Measurements from ENCODE around the gene LRRC10B.
"Not testable (repeated sequence)": the region's sequence is repeated elsewhere in the genome, so short reads cannot be mapped to it uniquely, and the experiment has no call there.

Gene LRRC10B

DNA sequence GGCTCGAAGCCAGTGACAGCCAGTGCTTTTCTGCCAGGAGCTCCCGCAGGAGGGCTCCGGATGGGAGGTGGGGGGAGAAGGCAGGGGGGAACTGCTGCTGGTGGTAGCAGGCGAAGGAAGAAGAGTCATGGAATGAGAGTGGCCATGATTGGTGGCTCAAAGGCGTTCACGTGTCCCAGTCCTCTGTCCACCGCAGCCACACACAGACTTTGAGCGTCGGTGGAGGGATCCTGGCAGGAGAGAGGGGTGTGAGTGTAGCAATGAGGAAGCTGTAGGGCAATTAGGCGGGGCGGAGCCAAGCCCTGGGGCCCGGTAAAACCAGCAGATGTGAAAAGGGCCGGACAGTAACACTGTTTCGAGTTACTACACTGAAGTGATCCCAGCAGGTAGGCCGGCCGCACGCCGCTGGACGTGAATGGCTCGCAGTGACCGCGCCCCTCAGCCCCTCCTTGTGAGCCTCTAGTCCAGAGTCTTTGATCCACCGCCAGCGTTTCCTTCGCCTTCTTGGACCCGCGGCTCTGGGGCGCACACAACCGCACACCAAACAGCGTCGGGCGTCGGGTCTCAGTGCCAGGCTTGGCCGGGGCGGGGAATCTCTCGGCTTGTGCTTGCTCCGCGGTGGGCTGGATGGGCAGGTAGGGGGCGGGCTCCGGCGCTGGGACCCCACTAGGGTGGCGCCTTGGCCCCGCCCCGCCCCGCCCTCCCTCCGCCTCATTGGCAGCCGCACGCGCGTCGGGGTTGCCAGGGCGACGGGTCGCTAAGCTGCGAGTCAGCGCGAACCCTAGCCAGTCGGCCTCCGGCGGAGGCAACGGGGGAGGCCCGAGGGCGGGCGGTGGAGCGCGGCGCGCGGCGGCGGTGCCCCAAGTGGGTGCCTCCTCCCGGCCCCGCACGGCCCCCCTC is at the start of gene LRRC10B:
LRRC10B (plus strand) TSS at position 788 of the 900 bp plus-strand sequence. CDS start 250 bp downstream, outside the sequence.
- peaks cover 0 to 16% of the 10 kb centered on the region in 2 donors for H3K4me1 ChIP-seq (ENCODE audit: control insufficient read depth in 1 of 2, insufficient read depth in 2 of 2, low read length in 2 of 2)
- H3K4me3 ChIP-seq (ENCODE audit: low read depth in 1 of 2, low read length in 2 of 2) = peak within 1 kb of the TSS; percentile 7 to 50
- H3K36me3 ChIP-seq (ENCODE audit: control insufficient read depth in 1 of 2, insufficient read depth in 2 of 2, low read length in 2 of 2) = no peaks in the 10 kb centered on the region
- H3K9me3 ChIP-seq (ENCODE audit: control insufficient read depth in 1 of 2, low read length in 2 of 2) = no peaks in the 10 kb centered on the region
- H3K27me3 ChIP-seq (ENCODE audit: low read depth, low read length) = peaks cover 22% of the 10 kb centered on the region
- H3K27ac ChIP-seq (ENCODE audit: low read length) = no peak within 1 kb of the TSS

DNA sequence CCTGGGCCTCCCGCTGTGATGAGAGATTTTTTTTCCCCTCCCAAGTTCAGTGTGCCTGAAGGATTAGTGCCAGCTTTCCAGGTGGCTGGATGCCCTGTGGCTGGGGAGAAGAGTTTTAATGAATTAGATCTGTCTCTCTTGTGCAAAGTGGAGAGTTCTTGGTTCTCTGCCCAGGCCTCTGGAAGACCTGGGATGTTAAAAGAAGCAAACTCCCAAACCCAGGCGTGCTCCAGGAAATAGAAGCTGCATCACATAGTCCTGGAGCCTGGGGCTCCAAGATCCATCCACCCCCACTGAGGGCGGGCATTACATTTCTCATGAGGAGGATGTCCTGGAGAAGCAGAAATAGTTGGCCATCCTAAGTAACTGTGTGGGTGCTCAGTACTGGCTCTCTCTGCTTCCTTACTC is 48.1 kb upstream of the LRRC10B start:
- Histone ChIP-seq H3K36me3 (ENCODE audit: control insufficient read depth in 1 of 2, insufficient read depth in 2 of 2, low read length in 2 of 2) (peaks cover 0 to 3% of the 10 kb centered on the region in 2 donors), H3K9me3 (ENCODE audit: control insufficient read depth in 1 of 2, low read length in 2 of 2) (no peaks in the 10 kb centered on the region), H3K4me1 (ENCODE audit: control insufficient read depth in 1 of 2, insufficient read depth in 2 of 2, low read length in 2 of 2) (peaks cover 0 to 19% of the 10 kb centered on the region in 2 donors), H3K4me3 (ENCODE audit: low read depth in 1 of 2, low read length in 2 of 2) (no peak overlapping the region), H3K27me3 (ENCODE audit: low read depth, low read length) (no peaks in the 10 kb centered on the region), H3K27ac (ENCODE audit: low read length) (peak overlapping the region; percentile 24)

DNA sequence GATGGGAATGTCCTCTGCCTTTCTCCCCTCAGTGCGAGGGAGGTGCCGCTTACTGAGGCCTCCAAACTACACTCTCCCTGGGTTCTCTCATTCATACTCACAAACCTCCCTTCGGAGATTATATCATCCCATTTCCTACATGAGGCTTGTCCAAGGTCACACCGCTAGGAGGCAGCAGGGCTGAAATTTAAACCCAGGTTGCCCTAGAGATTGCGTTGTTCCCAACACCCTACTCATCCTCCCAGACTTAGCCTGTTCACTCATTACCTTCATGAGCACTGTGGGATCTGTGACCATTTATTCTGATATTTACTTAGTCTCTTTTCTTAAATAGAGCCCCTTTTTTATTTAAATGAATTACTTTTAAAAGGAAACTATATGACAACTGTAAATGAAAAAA is 47.6 kb upstream of the LRRC10B start:
- Histone ChIP-seq H3K9me3 (ENCODE audit: control insufficient read depth in 1 of 2, low read length in 2 of 2) (no peaks in the 10 kb centered on the region), H3K36me3 (ENCODE audit: control insufficient read depth in 1 of 2, insufficient read depth in 2 of 2, low read length in 2 of 2) (peaks cover 0 to 3% of the 10 kb centered on the region in 2 donors), H3K27ac (ENCODE audit: low read length) (peak overlapping the region; percentile 24), H3K27me3 (ENCODE audit: low read depth, low read length) (no peaks in the 10 kb centered on the region), H3K4me1 (ENCODE audit: control insufficient read depth in 1 of 2, insufficient read depth in 2 of 2, low read length in 2 of 2) (peaks cover 0 to 19% of the 10 kb centered on the region in 2 donors), H3K4me3 (ENCODE audit: low read depth in 1 of 2, low read length in 2 of 2) (no peak overlapping the region)

DNA sequence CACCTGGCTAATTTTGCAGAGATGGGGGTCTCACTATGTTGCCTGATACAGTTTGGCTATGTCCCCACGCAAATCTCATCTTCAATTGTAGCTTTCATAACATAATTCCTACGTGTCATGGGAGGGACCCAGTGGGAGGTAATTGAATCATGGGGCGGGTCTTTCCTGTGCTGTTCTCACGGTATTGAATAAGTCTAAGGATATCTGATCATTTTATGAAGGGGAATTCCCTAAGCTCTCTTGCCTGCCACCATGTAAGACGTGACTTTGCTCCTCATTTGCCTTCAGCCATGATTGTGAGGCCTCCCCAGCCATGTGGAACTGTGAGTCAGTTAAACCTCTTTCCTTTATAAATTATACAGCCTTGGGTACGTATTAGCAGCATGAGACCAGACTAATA is 40.9 kb upstream of the LRRC10B start:
- not testable (repeated sequence) for H3K27ac ChIP-seq (ENCODE audit: low read length); H3K27me3 ChIP-seq (ENCODE audit: low read depth, low read length); H3K4me1 ChIP-seq (ENCODE audit: control insufficient read depth in 1 of 2, insufficient read depth in 2 of 2, low read length in 2 of 2); H3K9me3 ChIP-seq (ENCODE audit: control insufficient read depth in 1 of 2, low read length in 2 of 2); H3K4me3 ChIP-seq (ENCODE audit: low read depth in 1 of 2, low read length in 2 of 2)
- peaks cover 4 to 12% of the 10 kb centered on the region in 2 donors for H3K36me3 ChIP-seq (ENCODE audit: control insufficient read depth in 1 of 2, insufficient read depth in 2 of 2, low read length in 2 of 2)

DNA sequence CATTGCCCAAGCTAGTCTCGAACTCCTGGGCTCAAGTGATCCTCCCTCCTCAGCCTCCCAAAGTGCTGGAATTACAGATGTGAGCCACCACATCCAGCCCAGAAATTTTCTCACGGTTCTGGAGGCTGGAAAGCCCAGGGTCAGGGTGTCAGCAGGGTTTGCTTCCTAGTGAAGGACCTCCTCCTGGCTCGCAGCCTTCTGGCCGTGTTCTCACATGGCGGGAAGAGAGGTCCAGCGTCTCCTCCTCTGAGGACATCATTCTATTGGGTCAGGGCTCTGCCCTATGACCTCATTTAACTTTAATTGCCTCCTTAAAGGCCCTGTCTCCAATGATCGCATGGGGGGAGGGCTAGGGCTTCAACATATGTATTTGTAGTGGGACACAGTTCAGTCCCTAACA is 40.5 kb upstream of the LRRC10B start:
- Histone ChIP-seq H3K27me3 (ENCODE audit: low read depth, low read length) (no peaks in the 10 kb centered on the region), H3K9me3 (ENCODE audit: control insufficient read depth in 1 of 2, low read length in 2 of 2) (no peaks in the 10 kb centered on the region), H3K4me1 (ENCODE audit: control insufficient read depth in 1 of 2, insufficient read depth in 2 of 2, low read length in 2 of 2) (peaks cover 0 to 4% of the 10 kb centered on the region in 2 donors), H3K27ac (ENCODE audit: low read length) (no peak overlapping the region), H3K4me3 (ENCODE audit: low read depth in 1 of 2, low read length in 2 of 2) (no peak overlapping the region), H3K36me3 (ENCODE audit: control insufficient read depth in 1 of 2, insufficient read depth in 2 of 2, low read length in 2 of 2) (peaks cover 4 to 13% of the 10 kb centered on the region in 2 donors)

DNA sequence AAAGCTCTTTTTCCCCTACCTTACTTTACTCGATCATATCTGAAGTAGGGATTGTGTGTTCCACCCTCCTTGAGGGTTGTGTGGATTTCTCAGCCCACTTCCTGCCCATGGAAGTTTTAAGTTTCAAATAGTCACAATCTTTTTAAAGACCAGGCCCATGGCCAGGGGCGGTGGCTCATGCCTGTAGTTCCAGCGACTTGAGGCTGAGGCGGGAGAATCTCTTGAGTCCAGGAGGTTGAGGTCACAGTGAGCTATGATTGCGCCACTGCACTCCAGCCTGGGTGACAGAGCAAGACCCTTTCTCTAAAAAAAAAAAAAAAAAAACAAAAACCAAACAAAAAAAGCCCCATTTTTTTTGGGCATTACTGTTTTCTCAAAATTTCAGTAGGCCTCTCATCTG is 36.3 kb upstream of the LRRC10B start:
- Histone ChIP-seq H3K9me3 (ENCODE audit: control insufficient read depth in 1 of 2, low read length in 2 of 2) (no peaks in the 10 kb centered on the region), H3K4me1 (ENCODE audit: control insufficient read depth in 1 of 2, insufficient read depth in 2 of 2, low read length in 2 of 2) (peaks cover 0 to 8% of the 10 kb centered on the region in 2 donors), H3K36me3 (ENCODE audit: control insufficient read depth in 1 of 2, insufficient read depth in 2 of 2, low read length in 2 of 2) (peaks cover 4 to 22% of the 10 kb centered on the region in 2 donors), H3K27ac (ENCODE audit: low read length) (peak overlapping the region; percentile 77), H3K4me3 (ENCODE audit: low read depth in 1 of 2, low read length in 2 of 2) (no peak overlapping the region), H3K27me3 (ENCODE audit: low read depth, low read length) (no peaks in the 10 kb centered on the region)

DNA sequence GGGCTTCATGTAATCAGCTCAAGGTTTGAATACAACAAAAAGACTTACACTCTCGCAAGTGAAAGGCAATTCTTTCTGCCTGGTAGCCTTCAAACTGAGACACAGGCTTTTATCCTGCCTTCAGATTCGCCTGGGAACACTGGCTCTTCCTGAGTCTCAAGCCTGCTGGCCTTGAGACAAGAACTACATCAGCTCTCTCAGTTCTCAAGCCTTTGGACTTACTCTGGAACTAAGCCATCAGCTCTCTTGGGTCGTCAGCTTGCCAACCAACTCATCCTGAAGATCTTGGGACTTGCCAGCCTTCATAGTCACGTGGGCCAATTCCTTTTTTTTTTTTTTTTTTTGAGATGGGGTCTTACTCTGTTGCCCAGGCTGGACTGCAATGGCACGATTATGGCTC is 35.7 kb upstream of the LRRC10B start:
- Histone ChIP-seq H3K27me3 (ENCODE audit: low read depth, low read length) (no peaks in the 10 kb centered on the region), H3K27ac (ENCODE audit: low read length) (peak overlapping the region; percentile 77), H3K9me3 (ENCODE audit: control insufficient read depth in 1 of 2, low read length in 2 of 2) (no peaks in the 10 kb centered on the region)

DNA sequence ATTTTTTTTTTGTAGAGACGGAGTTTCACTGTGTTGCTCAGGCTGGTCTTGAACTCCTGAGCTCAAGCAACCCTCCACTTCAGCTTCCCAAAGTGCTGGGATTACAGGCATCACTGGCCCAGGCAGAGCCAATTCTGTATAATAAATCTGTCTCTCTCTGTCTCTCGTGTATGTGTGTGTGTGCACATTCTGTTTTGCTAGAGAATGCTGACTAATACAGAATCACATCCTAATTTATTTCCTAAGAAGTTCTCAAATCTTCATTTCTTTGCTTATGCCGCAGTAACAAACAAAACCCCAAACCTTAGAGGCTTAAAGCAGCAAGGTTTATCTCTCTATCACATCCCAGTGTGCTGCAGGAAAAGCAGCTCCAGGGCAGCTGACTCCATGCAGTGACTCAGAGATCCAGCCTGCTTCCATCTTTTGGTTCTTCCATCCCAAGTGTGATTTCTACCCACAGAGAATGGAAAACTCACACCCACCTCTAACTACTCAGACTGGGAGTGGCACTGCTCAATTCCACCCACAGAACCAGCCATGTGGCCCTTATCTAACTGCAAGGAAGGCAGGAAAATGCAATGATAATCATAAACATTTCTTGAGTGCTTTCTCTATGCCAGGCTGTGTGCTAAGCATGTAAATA is 35.1 kb upstream of the LRRC10B start:
- H3K9me3 ChIP-seq (ENCODE audit: control insufficient read depth in 1 of 2, low read length in 2 of 2) = no peaks in the 10 kb centered on the region
- peaks cover 0 to 18% of the 10 kb centered on the region in 2 donors for H3K4me1 ChIP-seq (ENCODE audit: control insufficient read depth in 1 of 2, insufficient read depth in 2 of 2, low read length in 2 of 2)
- peaks cover 4 to 17% of the 10 kb centered on the region in 2 donors for H3K36me3 ChIP-seq (ENCODE audit: control insufficient read depth in 1 of 2, insufficient read depth in 2 of 2, low read length in 2 of 2)
- no peaks in the 10 kb centered on the region for H3K27me3 ChIP-seq (ENCODE audit: low read depth, low read length)
- H3K27ac ChIP-seq (ENCODE audit: low read length) = peak overlapping the region; percentile 19
- no peak overlapping the region for H3K4me3 ChIP-seq (ENCODE audit: low read depth in 1 of 2, low read length in 2 of 2)

More for the DNA sequence above, 35.7 kb upstream of the LRRC10B start:
- peaks cover 4 to 22% of the 10 kb centered on the region in 2 donors for H3K36me3 ChIP-seq (ENCODE audit: control insufficient read depth in 1 of 2, insufficient read depth in 2 of 2, low read length in 2 of 2)
- H3K4me3 ChIP-seq (ENCODE audit: low read depth in 1 of 2, low read length in 2 of 2) = no peak overlapping the region
- peaks cover 0 to 14% of the 10 kb centered on the region in 2 donors for H3K4me1 ChIP-seq (ENCODE audit: control insufficient read depth in 1 of 2, insufficient read depth in 2 of 2, low read length in 2 of 2)

DNA sequence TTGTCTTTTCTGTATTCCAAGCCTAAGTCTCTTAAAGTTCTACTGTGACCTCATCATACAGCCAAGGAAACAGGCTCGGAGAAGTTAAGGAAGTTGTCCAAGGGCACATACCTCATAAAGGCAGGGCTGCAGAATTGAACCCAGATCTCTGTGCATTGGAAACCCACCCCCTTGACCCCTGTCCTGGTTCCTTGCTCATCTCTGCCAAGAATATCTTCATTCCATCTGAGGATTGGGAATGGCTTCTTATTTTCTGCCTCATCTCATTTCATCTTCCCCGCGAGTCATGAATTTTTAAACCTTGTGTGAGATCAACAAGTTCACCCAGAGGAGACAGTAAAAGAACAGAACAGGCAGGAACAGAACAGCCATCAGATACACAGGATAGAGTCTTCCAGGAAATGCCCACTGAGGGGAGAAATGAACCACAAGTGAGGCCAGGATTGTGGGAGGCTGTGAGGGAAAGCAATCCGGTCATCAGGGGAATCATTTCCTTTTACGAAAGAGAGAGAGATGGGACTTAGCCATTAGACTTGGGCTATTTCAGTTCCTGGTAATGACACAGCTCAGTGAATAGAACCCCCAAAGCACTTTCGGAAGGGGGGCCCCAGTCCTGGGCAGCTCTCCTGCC is 34.4 kb upstream of the LRRC10B start:
- Histone ChIP-seq H3K4me3 (ENCODE audit: low read depth in 1 of 2, low read length in 2 of 2) (no peak overlapping the region), H3K27me3 (ENCODE audit: low read depth, low read length) (no peaks in the 10 kb centered on the region), H3K4me1 (ENCODE audit: control insufficient read depth in 1 of 2, insufficient read depth in 2 of 2, low read length in 2 of 2) (peaks cover 0 to 18% of the 10 kb centered on the region in 2 donors), H3K36me3 (ENCODE audit: control insufficient read depth in 1 of 2, insufficient read depth in 2 of 2, low read length in 2 of 2) (peaks cover 4 to 15% of the 10 kb centered on the region in 2 donors), H3K9me3 (ENCODE audit: control insufficient read depth in 1 of 2, low read length in 2 of 2) (no peaks in the 10 kb centered on the region), H3K27ac (ENCODE audit: low read length) (peak overlapping the region; percentile 69)

DNA sequence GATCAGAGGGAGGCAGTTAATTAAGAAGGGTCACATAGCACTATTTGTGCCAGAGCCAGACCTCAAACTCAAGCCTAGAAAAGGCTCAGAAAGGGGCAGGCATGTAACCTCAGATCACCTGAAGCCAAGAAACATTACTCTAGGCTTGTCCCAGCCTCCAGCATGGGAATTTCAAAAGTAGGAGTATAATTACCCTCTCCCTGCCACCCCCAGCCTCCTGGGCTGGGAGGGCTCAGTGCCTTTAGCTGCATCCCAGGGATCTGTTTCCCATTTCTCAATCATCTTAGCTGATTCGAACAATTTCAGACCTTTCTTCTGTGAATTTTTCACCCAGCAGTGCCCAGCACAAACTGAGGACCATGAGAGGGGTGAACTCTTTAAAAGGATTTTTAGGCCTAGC is 33.1 kb upstream of the LRRC10B start:
- H3K9me3 ChIP-seq (ENCODE audit: control insufficient read depth in 1 of 2, low read length in 2 of 2) = no peaks in the 10 kb centered on the region
- no peaks in the 10 kb centered on the region for H3K27me3 ChIP-seq (ENCODE audit: low read depth, low read length)
- peaks cover 0 to 18% of the 10 kb centered on the region in 2 donors for H3K4me1 ChIP-seq (ENCODE audit: control insufficient read depth in 1 of 2, insufficient read depth in 2 of 2, low read length in 2 of 2)
- no peak overlapping the region for H3K4me3 ChIP-seq (ENCODE audit: low read depth in 1 of 2, low read length in 2 of 2)
- H3K36me3 ChIP-seq (ENCODE audit: control insufficient read depth in 1 of 2, insufficient read depth in 2 of 2, low read length in 2 of 2) = peaks cover 4 to 15% of the 10 kb centered on the region in 2 donors
- H3K27ac ChIP-seq (ENCODE audit: low read length) = no peak overlapping the region

DNA sequence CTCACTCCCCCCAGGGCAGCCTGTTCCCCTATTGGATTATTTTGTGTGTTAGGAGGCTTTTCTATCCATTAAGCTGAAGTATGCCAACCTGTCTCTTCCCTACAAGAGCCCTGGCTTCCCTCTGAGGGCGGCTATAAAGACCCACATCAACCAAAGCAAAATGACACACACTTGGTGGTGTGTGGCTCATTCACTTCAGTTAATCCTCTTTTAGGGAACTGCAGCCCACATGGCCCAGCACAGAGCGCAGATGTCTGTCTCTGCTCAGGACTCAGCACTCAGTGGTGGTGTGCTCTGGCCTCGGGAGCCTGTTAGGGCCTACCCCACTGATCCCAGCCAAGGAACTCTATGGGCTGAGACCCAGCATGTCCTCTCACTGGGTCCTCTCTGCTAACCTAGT is 32.2 kb upstream of the LRRC10B start:
- Histone ChIP-seq H3K9me3 (ENCODE audit: control insufficient read depth in 1 of 2, low read length in 2 of 2) (no peaks in the 10 kb centered on the region), H3K27ac (ENCODE audit: low read length) (no peak overlapping the region), H3K4me1 (ENCODE audit: control insufficient read depth in 1 of 2, insufficient read depth in 2 of 2, low read length in 2 of 2) (peaks cover 0 to 24% of the 10 kb centered on the region in 2 donors), H3K36me3 (ENCODE audit: control insufficient read depth in 1 of 2, insufficient read depth in 2 of 2, low read length in 2 of 2) (peaks cover 0 to 10% of the 10 kb centered on the region in 2 donors), H3K4me3 (ENCODE audit: low read depth in 1 of 2, low read length in 2 of 2) (no peak overlapping the region), H3K27me3 (ENCODE audit: low read depth, low read length) (no peaks in the 10 kb centered on the region)
